Measurements from ENCODE around the gene ZNF296.

DNA sequence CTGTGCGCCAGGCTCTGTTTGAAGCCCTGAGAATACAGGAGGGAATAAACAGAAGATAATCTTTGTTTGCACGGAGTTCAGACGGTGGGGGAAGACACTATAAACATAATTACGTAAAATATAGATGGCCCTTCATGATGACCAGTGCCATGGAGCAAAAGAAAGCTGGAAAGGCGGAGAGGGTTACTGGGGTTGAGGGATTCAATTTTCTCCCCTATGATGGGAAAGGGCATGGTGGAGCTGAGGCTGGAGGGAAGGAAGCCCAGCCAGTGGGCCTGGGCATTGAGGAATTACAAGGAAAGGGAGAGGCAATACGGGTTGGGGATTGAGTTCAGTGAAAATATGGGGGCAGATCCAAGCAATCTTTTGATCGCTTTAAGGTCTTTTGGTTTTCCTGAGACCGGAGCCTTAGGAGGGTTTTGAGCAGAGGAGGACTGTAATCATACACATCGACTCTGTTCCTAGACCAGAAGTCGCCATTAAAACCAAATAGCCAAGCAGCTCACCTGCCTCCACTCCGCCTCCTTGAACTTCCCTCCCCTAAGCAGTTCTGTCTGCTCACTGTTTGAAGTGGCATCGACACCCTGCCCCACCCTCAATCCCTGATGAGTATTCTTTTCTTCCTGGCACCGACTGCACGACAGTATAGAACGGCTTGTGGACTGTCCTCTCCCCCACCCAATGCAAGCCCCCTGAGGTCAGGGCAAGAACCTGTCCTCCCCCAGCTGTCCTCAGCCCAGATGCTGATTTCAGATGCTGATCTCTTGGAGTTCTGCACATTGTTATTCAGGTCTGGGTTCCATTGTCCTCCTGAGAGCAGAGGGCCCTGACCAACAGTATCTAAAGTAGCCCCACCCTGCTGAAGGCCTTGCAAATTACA, 813 bp upstream of the ZNF296 start:
- TF ChIP-seq, protein P1, sequence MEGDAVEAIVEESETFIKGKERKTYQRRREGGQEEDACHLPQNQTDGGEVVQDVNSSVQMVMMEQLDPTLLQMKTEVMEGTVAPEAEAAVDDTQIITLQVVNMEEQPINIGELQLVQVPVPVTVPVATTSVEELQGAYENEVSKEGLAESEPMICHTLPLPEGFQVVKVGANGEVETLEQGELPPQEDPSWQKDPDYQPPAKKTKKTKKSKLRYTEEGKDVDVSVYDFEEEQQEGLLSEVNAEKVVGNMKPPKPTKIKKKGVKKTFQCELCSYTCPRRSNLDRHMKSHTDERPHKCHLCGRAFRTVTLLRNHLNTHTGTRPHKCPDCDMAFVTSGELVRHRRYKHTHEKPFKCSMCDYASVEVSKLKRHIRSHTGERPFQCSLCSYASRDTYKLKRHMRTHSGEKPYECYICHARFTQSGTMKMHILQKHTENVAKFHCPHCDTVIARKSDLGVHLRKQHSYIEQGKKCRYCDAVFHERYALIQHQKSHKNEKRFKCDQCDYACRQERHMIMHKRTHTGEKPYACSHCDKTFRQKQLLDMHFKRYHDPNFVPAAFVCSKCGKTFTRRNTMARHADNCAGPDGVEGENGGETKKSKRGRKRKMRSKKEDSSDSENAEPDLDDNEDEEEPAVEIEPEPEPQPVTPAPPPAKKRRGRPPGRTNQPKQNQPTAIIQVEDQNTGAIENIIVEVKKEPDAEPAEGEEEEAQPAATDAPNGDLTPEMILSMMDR (conservative IDR thresholded peaks at IDR 0.05; ENCODE audit: low read depth in 2 of 2): no peak
- TF ChIP-seq EZH2phosphoT487 (IDR thresholded peaks at IDR 0.05; ENCODE audit: unreplicated experiment): no peak
- TF ChIP-seq STAT1 (IDR thresholded peaks at IDR 0.05; ENCODE audit: unreplicated experiment): no peak
- no peak for TF ChIP-seq EZH2 (IDR thresholded peaks at IDR 0.05; ENCODE audit: low read depth, unreplicated experiment)
- TF ChIP-seq, protein P2, sequence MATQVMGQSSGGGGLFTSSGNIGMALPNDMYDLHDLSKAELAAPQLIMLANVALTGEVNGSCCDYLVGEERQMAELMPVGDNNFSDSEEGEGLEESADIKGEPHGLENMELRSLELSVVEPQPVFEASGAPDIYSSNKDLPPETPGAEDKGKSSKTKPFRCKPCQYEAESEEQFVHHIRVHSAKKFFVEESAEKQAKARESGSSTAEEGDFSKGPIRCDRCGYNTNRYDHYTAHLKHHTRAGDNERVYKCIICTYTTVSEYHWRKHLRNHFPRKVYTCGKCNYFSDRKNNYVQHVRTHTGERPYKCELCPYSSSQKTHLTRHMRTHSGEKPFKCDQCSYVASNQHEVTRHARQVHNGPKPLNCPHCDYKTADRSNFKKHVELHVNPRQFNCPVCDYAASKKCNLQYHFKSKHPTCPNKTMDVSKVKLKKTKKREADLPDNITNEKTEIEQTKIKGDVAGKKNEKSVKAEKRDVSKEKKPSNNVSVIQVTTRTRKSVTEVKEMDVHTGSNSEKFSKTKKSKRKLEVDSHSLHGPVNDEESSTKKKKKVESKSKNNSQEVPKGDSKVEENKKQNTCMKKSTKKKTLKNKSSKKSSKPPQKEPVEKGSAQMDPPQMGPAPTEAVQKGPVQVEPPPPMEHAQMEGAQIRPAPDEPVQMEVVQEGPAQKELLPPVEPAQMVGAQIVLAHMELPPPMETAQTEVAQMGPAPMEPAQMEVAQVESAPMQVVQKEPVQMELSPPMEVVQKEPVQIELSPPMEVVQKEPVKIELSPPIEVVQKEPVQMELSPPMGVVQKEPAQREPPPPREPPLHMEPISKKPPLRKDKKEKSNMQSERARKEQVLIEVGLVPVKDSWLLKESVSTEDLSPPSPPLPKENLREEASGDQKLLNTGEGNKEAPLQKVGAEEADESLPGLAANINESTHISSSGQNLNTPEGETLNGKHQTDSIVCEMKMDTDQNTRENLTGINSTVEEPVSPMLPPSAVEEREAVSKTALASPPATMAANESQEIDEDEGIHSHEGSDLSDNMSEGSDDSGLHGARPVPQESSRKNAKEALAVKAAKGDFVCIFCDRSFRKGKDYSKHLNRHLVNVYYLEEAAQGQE (IDR thresholded peaks at IDR 0.05; ENCODE audit: unreplicated experiment): no peak
- no peak for TF ChIP-seq JUNB (IDR thresholded peaks at IDR 0.05; ENCODE audit: unreplicated experiment)
- TF ChIP-seq CREB1 (CRISPR knock-in tag; IDR thresholded peaks at IDR 0.05; ENCODE audit: low read depth): no peak
- no peak for TF ChIP-seq POLR2AphosphoS5 (IDR thresholded peaks at IDR 0.05; ENCODE audit: low read depth)
- TF ChIP-seq, protein P3, sequence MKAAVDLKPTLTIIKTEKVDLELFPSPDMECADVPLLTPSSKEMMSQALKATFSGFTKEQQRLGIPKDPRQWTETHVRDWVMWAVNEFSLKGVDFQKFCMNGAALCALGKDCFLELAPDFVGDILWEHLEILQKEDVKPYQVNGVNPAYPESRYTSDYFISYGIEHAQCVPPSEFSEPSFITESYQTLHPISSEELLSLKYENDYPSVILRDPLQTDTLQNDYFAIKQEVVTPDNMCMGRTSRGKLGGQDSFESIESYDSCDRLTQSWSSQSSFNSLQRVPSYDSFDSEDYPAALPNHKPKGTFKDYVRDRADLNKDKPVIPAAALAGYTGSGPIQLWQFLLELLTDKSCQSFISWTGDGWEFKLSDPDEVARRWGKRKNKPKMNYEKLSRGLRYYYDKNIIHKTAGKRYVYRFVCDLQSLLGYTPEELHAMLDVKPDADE (IDR thresholded peaks at IDR 0.05): no peak
- TF ChIP-seq ZNF114 (CRISPR knock-in tag; IDR thresholded peaks at IDR 0.05): no peak
- no peak for TF ChIP-seq ZNF331 (CRISPR knock-in tag; IDR thresholded peaks at IDR 0.05; ENCODE audit: low read depth)
- TF ChIP-seq NANOG (IDR thresholded peaks at IDR 0.05; ENCODE audit: borderline replicate concordance): peak; percentile 40; the same call in 1 of the 2 replicates

Data from GM23338 (cell line).